HepG2 (cell line): ENCODE results near the gene GRIA3. TPM values are rescaled to one million over a fixed set of nuclear protein-coding genes. Genes with fewer than 3 reads are reported as not detected.

Experiments used
- ATAC-seq: fragments of 200-7000 bp; cut with Tn5 transposase; 3 replicates; pipeline ENCODE4 v1.9.1; 2020; ENCODE audit warnings: mild to moderate bottlenecking, moderate library complexity
- BruUV-seq: library from RNA; stranded (reverse); fragments of 400-500 nt; replicated peaks from 2 replicates; lab custom pipeline; 2021; lab: Mats Ljungman, UMichigan
- CTCF ChIA-PET: fragments of 300-600 bp; formaldehyde crosslinking; extraction: SDS; loops from one replicate; lab custom pipeline; 2021; ENCODE audit warnings: low total read pairs, inconsistent platforms, low intra/inter-chr PET ratio; lab: Yijun Ruan, JAX
- POLR2A ChIA-PET: fragments of 350-600 bp; sonication (Branson Sonifier 250); formaldehyde crosslinking; loops from one replicate; lab custom pipeline; 2020; ENCODE audit warnings: antibody characterized with exemption, inconsistent platforms; lab: Yijun Ruan, JAX
- DNase-seq: peaks from one replicate; pipeline ENCODE4 v3.0.0-alpha.2; 2015; ENCODE audit warnings: low spot score
- FAIRE-seq: peaks from 3 replicates; lab custom pipeline; 2011; peaks lifted over from hg19 to GRCh38; lab: Jason Lieb, UNC
- H2AFZ ChIP-seq: one replicate; pipeline ENCODE4 v1.6.1; 2011; ENCODE audit warnings: low read length, inconsistent platforms
- H3K27ac ChIP-seq: fragments of 300-600 bp; 3 replicates; pipeline ENCODE4 v1.8.0; 2011; ENCODE audit warnings: mixed run types, mild to moderate bottlenecking, mixed read lengths, low read length, inconsistent platforms; ENCODE audit not compliant: insufficient read depth; ENCODE audit errors: extremely low read length
- H3K27me3 ChIP-seq, 2 experiments: fragments of 200-600 bp in 1 of 2; 2 replicates in 1 of 2; 3 replicates in 1 of 2; pipeline versions ENCODE4 v1.6.0 to v1.8.0; 2011; ENCODE audit warnings: low read length in 2 of 2, mild to moderate bottlenecking in 2 of 2, moderate library complexity in 2 of 2, inconsistent platforms in 1 of 2; ENCODE audit not compliant: insufficient read depth in 2 of 2, control insufficient read depth in 1 of 2
- H3K36me3 ChIP-seq, 2 experiments: fragments of 200-600 bp in 1 of 2; replicated peaks in 1 of 2; 2 replicates in 1 of 2; 3 replicates in 1 of 2; pipeline versions ENCODE4 v1.5.1 to v1.8.0; 2011; ENCODE audit warnings: low read length in 2 of 2, inconsistent platforms in 1 of 2; ENCODE audit not compliant: insufficient read depth in 2 of 2, control insufficient read depth in 1 of 2
- H3K4me1 ChIP-seq: 2 replicates; pipeline ENCODE4 v1.5.1; 2012; ENCODE audit warnings: low read length, inconsistent platforms; ENCODE audit not compliant: insufficient read depth
- H3K4me2 ChIP-seq: 2 replicates; pipeline ENCODE4 v1.6.0; 2011; ENCODE audit warnings: low read depth, low read length, inconsistent platforms
- H3K4me3 ChIP-seq, 3 experiments: fragments of 200-600 bp in 1 of 3; sonication (generic), shearing (Covaris generic) in 1 of 3; replicated peaks in 1 of 3; 2 replicates each; pipeline ENCODE4 v1.5.1; 2011 to 2016; ENCODE audit warnings: low read length in 3 of 3, inconsistent platforms in 2 of 3, low read depth in 2 of 3, mild to moderate bottlenecking in 2 of 3, control low read depth in 1 of 3, mixed read lengths in 1 of 3; ENCODE audit not compliant: insufficient read depth in 1 of 3
- H3K79me2 ChIP-seq: one replicate; pipeline ENCODE4 v1.6.1; 2011; ENCODE audit warnings: low read length, inconsistent platforms; ENCODE audit not compliant: insufficient read depth
- H3K9ac ChIP-seq: 2 replicates; pipeline ENCODE4 v1.6.0; 2011; ENCODE audit warnings: mild to moderate bottlenecking, low read depth, low read length, inconsistent platforms; ENCODE audit not compliant: insufficient read depth
- H3K9me3 ChIP-seq: 2 replicates; pipeline ENCODE4 v1.5.1; 2012; ENCODE audit warnings: mild to moderate bottlenecking, low read length
- H4K20me1 ChIP-seq: 2 replicates; pipeline ENCODE4 v1.6.0; 2011; ENCODE audit warnings: inconsistent platforms, mild to moderate bottlenecking, low read length, moderate library complexity; ENCODE audit not compliant: insufficient read depth
- DPF2 ChIP-seq: sonication (generic); formaldehyde crosslinking; IDR thresholded peaks from 2 replicates; pipeline ENCODE4 v1.4.0; 2020; ENCODE audit warnings: mild to moderate bottlenecking, low read depth, missing genetic modification reagents, borderline replicate concordance
- GZF1 ChIP-seq: sonication (generic); formaldehyde crosslinking; IDR thresholded peaks from 2 replicates; pipeline ENCODE4 v1.5.1; 2020; ENCODE audit warnings: mild to moderate bottlenecking, missing genetic modification reagents
- HMG20B ChIP-seq: conservative IDR thresholded peaks from 2 replicates; pipeline ENCODE4 v1.6.1; 2016; ENCODE audit warnings: missing genetic modification reagents, missing compliant biosample characterization
- IKZF4 ChIP-seq: sonication (generic); formaldehyde crosslinking; IDR thresholded peaks from 2 replicates; pipeline ENCODE4 v1.5.1; 2020; ENCODE audit warnings: borderline replicate concordance, mild to moderate bottlenecking, low read depth, missing genetic modification reagents; ENCODE audit errors: not compliant biosample characterization
- NR0B2 ChIP-seq: sonication (generic); formaldehyde crosslinking; IDR thresholded peaks from 2 replicates; pipeline ENCODE4 v1.4.0; 2020; ENCODE audit warnings: mild to moderate bottlenecking, missing genetic modification reagents
- RBM22 ChIP-seq: fragments of 200-400 bp; formaldehyde crosslinking; optimal IDR thresholded peaks from 2 replicates; pipeline ENCODE3; 2017; ENCODE audit warnings: mild to moderate bottlenecking, low read length, moderate library complexity
- SIX4 ChIP-seq: sonication (generic); formaldehyde crosslinking; IDR thresholded peaks from 2 replicates; pipeline ENCODE4 v1.4.0; 2020; ENCODE audit warnings: missing genetic modification reagents
- ZNF18 ChIP-seq: sonication (generic); formaldehyde crosslinking; IDR thresholded peaks from 2 replicates; pipeline ENCODE4 v1.8.0; 2022; ENCODE audit warnings: mild to moderate bottlenecking, missing genetic modification reagents; ENCODE audit not compliant: insufficient replicate concordance
- ZNF264 ChIP-seq: sonication (generic); formaldehyde crosslinking; IDR thresholded peaks from 2 replicates; pipeline ENCODE4 v1.4.0; 2020; ENCODE audit warnings: missing genetic modification reagents
- ZNF350 ChIP-seq: sonication (generic); formaldehyde crosslinking; IDR thresholded peaks from 2 replicates; pipeline ENCODE4 v1.4.0; 2020; ENCODE audit warnings: mild to moderate bottlenecking, low read depth, missing genetic modification reagents, borderline replicate concordance
- ZNF432 ChIP-seq: sonication (generic); formaldehyde crosslinking; IDR thresholded peaks from 2 replicates; pipeline ENCODE4 v1.5.0; 2020; ENCODE audit warnings: missing genetic modification reagents, mild to moderate bottlenecking, borderline replicate concordance
- ZNF496 ChIP-seq: sonication (generic); formaldehyde crosslinking; IDR thresholded peaks from 2 replicates; pipeline ENCODE4 v1.8.1; 2023; ENCODE audit warnings: mild to moderate bottlenecking, moderate library complexity, missing genetic modification reagents; ENCODE audit not compliant: insufficient replicate concordance
- ZNF598 ChIP-seq: sonication (generic); formaldehyde crosslinking; IDR thresholded peaks from 2 replicates; pipeline ENCODE4 v1.5.1; 2020; ENCODE audit warnings: mild to moderate bottlenecking, missing genetic modification reagents, borderline replicate concordance
- ZNF644 ChIP-seq: IDR thresholded peaks from 2 replicates; pipeline ENCODE4 v1.6.1; 2016; ENCODE audit warnings: low read depth
- ZNF674 ChIP-seq: sonication (generic); formaldehyde crosslinking; IDR thresholded peaks from 2 replicates; pipeline ENCODE4 v1.5.0; 2020; ENCODE audit warnings: low read depth, mild to moderate bottlenecking, missing genetic modification reagents
- WGBS: methylation state at CpG from one replicate; pipeline ENCODE4 v1.1.6; 2017; ENCODE audit warnings: low lambda C conversion rate; 5-methylcytosine and 5-hydroxymethylcytosine counted together
- in situ Hi-C: cut with HindIII; loops from 2 replicates; pipeline ENCODE4 v1.10.0; 2017; ENCODE audit warnings: low pct_unique_long_range_greater_than_20kb; ENCODE audit not compliant: extremely low pct_ligation_motif_present
- intact Hi-C: fragments of 100-400 bp; cut with micrococcal nuclease; formaldehyde crosslinking; loops from one replicate; pipeline ENCODE4 v1.10.0; 2022; ENCODE audit not compliant: unreplicated experiment
- polyA plus RNA-seq, 8 experiments: library from polyadenylated mRNA; depleted of rRNA in 3 of 8; stranded (reverse) in 7 of 8; unstranded in 1 of 8; fragments of >200 nt; fragmentation: Illumina TruSeq in 4 of 8; extraction: Trizol in 4 of 8; gene quantifications; 2 replicates each; pipeline versions ENCODE4 v1.2.1 to v1.2.3, GENCODE V29; 2011 to 2016; ENCODE audit warnings: low read depth in 4 of 8, missing spikeins in 1 of 8, mixed read lengths in 1 of 8; ENCODE audit not compliant: insufficient read depth in 1 of 8
- total RNA-seq, 5 experiments: library from RNA; depleted of rRNA; stranded (reverse); fragments of >200 nt; fragmentation: Illumina TruSeq; extraction: Trizol; gene quantifications; 2 replicates each; pipeline ENCODE4 v1.2.3, GENCODE V29; 2016; ENCODE audit warnings: low read depth in 1 of 5

Gene GRIA3
- total and polyA plus RNA-seq, 2 of the 13 experiments (the other 11 are each of a cell fraction or from before 2014, with no cell fraction given), result not detected

GRCh38 chrX:123481913-123482851 is 298.1 kb downstream of the GRIA3 start:
- 36% methylated on average over 11 of the region's 11 CpGs for WGBS
- no TSS peak for BruUV-seq
- Histone ChIP-seq H3K4me1 (no peaks in the 10 kb centered on the region), H4K20me1 (no peaks in the 10 kb centered on the region), H3K9me3 (no peaks in the 10 kb centered on the region), H3K36me3 (no peaks in the 10 kb centered on the region), H3K27ac (no peak overlapping the region), H3K4me3 (no peak overlapping the region), H3K4me2 (no peak overlapping the region), H3K9ac (no peak overlapping the region), H3K79me2 (no peaks in the 10 kb centered on the region), H2AFZ (no peak overlapping the region), H3K27me3 (no peaks in the 10 kb centered on the region)
- ChIA-PET POLR2A (no interaction called here), CTCF (no interaction called here)
- TF ChIP-seq ZNF496 (CRISPR knock-in tag) (no peak), ZNF264 (CRISPR knock-in tag) (no peak), NR0B2 (no peak)
- in situ Hi-C loops, result no loop called here
- DNase-seq (no peak), ATAC-seq (no peak), FAIRE-seq (no peak)
- intact Hi-C loops, result no loop called here

GRCh38 chrX:123486297-123486696 is 302.2 kb downstream of the GRIA3 start:
- Histone ChIP-seq H3K4me3 (no peak overlapping the region), H3K79me2 (no peaks in the 10 kb centered on the region), H3K9ac (no peak overlapping the region), H3K36me3 (no peaks in the 10 kb centered on the region), H3K27me3 (no peaks in the 10 kb centered on the region), H3K9me3 (no peaks in the 10 kb centered on the region), H3K4me1 (no peaks in the 10 kb centered on the region), H3K4me2 (no peak overlapping the region), H2AFZ (no peak overlapping the region), H3K27ac (no peak overlapping the region), H4K20me1 (no peaks in the 10 kb centered on the region)
- no TSS peak for BruUV-seq
- 0% methylated on average over 2 of the region's 2 CpGs for WGBS
- FAIRE-seq, result no peak
- ChIA-PET CTCF (no interaction called here), POLR2A (no interaction called here)
- in situ Hi-C loops, result no loop called here
- intact Hi-C loops, result no loop called here
- ATAC-seq, result no peak
- no peak for DNase-seq
- TF ChIP-seq ZNF598 (no peak), DPF2 (CRISPR knock-in tag) (no peak), ZNF674 (no peak), IKZF4 (CRISPR knock-in tag) (no peak), GZF1 (CRISPR knock-in tag) (no peak), ZNF432 (CRISPR knock-in tag) (no peak), ZNF18 (CRISPR knock-in tag) (no peak), SIX4 (CRISPR knock-in tag) (no peak), HMG20B (no peak), RBM22 (no peak), ZNF350 (CRISPR knock-in tag) (no peak), ZNF644 (CRISPR knock-in tag) (no peak), ZNF496 (CRISPR knock-in tag) (no peak)
